Astrocyte (in vitro differentiated cells and primary cell): ENCODE data around the gene DUS2.

Experiments used
- EZH2 ChIP-seq: IDR thresholded peaks from 2 replicates; pipeline ENCODE4 v1.6.1; 2012; ENCODE audit warnings: mild to moderate bottlenecking, low read length, inconsistent platforms; ENCODE audit not compliant: insufficient read depth
- TF ChIP-seq, protein P1 (sequence below): IDR thresholded peaks from 2 replicates; pipeline ENCODE4 v1.5.1; 2011; ENCODE audit warnings: low read depth, mild to moderate bottlenecking, inconsistent platforms, low read length, moderate library complexity; ENCODE audit not compliant: insufficient read depth

DNA sequence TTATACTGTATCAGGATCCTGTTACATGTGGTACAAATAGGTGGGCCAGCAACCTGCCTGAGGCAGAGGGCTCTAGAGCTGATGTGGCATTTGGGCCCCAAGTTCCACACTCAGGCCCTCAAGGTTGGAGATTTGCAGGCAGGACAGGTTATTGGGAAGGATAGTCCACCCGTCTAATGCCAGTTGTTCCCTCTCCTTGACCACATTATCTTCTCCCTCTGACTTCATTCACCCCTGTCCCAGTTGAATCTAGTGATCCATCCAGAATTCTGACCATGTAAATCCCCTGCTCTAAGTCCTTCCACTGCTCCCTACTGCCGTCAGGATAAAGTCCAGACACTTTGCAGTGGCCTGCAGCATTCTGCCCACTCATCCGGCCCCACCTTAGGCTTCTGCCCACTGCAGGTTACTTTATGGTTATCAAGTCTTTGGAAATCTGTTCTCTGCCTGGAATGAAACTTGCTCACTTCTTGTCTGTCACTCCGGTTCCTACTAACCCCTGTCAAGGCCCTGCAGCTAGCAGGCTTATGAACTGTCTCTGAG lies 60.2 kb downstream of the DUS2 start:
- TF ChIP-seq EZH2: no peak
- TF ChIP-seq, protein P1, sequence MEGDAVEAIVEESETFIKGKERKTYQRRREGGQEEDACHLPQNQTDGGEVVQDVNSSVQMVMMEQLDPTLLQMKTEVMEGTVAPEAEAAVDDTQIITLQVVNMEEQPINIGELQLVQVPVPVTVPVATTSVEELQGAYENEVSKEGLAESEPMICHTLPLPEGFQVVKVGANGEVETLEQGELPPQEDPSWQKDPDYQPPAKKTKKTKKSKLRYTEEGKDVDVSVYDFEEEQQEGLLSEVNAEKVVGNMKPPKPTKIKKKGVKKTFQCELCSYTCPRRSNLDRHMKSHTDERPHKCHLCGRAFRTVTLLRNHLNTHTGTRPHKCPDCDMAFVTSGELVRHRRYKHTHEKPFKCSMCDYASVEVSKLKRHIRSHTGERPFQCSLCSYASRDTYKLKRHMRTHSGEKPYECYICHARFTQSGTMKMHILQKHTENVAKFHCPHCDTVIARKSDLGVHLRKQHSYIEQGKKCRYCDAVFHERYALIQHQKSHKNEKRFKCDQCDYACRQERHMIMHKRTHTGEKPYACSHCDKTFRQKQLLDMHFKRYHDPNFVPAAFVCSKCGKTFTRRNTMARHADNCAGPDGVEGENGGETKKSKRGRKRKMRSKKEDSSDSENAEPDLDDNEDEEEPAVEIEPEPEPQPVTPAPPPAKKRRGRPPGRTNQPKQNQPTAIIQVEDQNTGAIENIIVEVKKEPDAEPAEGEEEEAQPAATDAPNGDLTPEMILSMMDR: no peak
